T-helper 9 cell (primary cell): ENCODE measurements around the gene XPO5.
"Not testable (repeated sequence)": the region's sequence is repeated elsewhere in the genome, so short reads cannot be mapped to it uniquely, and the experiment has no call there.

Experiments
- DNase-seq: peaks from one replicate; pipeline ENCODE4 v3.0.0-alpha.2; 2020

XPO5 gene

GRCh38 chr6:43516697-43517504, 58.9 kb downstream of the XPO5 start, which contains the start of the genes POLR1C and YIPF3:
TSS of gene POLR1C (plus strand) at chr6:43517089. CDS start at chr6:43517110, 21 bp downstream.
TSS of gene YIPF3 (minus strand) at chr6:43516926. CDS start at chr6:43516807, 119 bp downstream.
- DNase-seq, result peak; percentile 92

- no peak for DNase-seq
Measured at GRCh38 chr6:43516367-43516696, 59.5 kb downstream of the XPO5 start.

GRCh38 chr6:43515808-43516207, 60.0 kb downstream of the XPO5 start:
- no peak for DNase-seq

DNA sequence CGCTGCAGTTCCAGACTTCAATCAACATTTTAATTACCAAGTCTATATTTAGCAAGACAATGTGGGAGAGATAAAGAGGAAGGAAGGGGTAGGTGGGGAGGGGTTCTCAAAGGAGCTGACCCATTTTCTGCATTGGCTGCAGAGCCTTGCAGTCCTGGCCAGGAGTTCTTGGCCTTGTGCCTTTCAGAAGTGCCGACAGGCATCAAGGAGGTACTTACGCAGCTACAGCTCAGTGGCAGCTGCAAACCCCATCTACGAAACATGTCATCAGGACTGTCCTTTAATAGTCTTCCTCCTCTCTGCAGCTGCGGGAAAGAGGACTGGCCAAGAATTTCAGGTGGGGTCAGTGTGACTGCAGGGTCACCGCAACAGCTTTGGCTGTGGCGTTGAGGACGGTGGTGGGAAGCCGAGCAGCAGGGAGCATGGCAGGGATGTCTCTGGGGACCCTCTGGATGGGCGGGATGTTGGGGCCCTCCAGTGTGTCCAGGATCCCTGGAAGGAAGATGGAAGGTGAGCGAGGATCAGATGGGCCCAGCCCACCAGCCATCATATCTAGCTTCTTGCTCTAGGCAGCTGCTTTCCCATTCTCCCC, 63.9 kb downstream of the XPO5 start:
- no peak for DNase-seq

DNA sequence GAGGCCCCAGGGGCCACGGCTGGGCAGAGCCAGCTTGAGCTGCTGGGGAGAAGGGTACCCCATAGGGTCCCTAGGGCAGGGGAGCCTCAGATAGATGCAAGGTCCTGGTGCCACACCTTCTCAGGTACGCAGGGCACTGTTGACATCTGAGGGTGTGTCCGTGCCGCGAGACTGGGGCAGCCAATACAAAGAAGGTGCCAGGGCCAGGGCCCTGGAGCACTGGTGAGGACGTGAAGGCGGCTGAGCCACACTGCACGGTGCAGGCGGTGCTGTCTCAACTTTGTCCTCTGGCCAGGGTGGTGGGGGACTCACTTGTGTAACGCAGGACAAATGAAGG, 65.0 kb downstream of the XPO5 start:
- no peak for DNase-seq

DNA sequence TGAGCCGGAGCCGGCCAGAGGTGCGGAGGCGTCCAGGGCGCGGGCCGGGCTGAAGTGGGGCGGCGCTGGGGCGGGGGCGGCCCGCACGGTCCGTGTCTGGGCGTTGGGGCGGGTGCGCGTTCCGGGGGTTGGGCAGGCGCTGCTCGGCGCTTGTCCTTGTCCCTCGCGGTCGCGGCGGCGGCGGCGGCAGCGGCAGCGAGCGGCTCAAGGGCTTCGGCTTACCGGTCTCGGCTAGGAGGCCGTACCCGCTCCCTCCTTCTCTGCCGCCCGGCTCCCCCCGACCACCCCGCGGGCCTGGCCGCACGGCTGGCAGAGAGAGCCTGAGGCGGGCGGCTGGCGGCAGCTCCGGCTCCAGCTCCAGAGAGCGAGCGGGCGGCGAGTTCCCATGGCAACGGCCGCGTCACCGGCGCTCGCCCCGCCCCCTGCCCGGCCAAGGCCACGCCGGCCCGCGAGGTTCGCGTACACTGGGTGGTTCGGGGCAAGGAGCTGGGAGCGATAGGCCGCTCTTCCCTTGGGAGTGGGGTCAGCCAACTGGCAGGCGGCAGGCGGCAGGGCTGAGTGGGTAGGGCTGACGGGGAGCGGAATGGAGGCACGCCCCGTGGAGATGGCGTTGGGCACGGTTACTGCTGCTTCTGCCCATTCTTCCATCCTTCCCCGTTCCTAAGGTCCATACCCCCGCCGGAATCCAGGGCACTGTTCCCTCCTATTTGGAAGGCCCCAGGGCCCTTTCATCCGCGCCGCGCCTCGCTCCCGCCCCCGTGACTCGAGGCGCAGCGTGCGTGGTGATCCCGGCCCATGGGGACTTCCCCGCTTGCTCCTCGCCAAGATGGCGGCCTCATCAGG, 65.6 kb downstream of the XPO5 start, which contains the start of gene LRRC73:
TSS of gene LRRC73 (minus strand) at position 363 of the 843 bp plus-strand sequence. CDS start 561 bp downstream, outside the sequence.
- DNase-seq, result peak; percentile 74

DNA sequence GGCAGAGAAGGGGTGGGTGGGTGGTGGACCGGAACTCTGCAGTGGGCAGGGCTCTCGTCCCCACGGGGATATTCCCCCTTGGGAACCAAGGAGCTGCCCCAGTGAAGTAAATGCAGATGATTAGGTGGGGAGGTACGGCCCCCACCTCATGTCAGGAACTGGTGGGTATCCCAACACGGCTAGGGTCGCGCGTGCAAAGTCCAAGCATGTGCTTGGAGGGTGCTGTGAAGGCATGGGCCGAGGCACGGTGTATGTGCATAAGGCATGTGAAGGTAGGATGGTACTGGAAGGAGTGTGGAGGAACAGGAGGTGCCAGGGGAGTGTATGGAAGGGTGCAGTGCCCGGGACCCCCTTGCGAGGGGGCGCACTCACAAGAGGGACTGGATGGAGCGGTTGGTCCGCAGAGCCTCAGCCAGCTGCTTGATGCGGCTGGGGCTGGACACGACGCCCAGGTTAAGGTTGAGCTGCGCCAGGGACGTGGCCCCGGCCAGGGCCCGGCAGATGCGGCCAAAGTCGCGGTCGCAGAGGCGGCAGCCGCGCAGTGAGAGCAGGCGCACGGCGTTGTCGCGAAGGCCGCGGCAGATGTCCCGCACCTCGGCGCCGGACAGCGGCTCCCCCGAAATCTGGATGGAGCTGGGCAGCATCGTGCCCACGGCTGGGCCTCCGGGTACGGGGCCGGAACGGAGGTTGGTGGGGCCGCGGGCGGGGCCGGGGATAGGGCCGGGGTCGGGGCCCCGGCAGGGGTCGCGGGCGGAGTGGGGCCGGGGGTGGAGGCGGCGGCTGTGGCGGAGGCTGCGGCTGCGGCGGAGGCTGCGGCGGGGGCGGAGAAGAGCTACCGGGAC, 66.5 kb downstream of the XPO5 start:
- DNase-seq, result no peak

GRCh38 chr6:43508481-43509141, 67.2 kb downstream of the XPO5 start:
- DNase-seq, result no peak

DNA sequence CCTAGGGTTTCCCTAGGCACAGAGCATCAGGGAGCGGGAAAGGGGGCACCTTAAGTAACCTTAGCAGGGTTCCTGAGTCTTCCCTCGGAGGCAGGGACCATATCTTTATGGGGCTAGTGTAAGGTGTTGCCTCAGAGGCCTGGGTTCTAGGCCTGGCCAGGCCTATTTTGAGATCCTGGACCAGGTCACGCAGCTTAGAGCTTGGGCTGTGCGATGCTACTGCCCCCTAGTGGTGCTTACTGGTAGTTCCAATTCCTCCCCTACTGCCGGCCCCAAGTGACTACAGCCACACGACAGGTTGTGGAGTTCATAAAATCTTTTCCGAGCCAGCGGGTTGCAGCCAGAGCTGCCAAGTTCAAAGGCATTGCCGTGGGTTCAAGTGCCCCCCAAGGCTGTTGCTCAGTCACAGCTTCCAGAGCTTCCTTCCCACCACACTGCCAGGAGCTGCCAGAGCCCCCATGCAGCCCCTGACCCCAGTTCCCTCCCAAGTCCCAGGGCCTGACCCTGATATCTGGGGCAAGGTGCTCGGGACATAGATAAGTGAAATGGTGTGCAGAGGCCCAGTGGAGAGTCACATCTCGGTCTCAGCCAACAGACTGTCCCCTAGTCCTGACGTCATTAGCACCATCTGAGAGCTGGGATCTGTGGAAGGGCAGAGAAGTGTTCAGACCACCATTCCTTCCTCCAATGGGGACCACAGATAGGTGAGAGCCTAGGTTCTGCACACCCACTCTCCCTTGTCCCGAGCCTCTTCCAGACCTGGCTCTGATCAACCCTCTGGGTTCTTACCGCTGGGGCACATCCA, 69.0 kb downstream of the XPO5 start:
- peak; percentile 73 for DNase-seq

GRCh38 chr6:43506171-43506570, 69.7 kb downstream of the XPO5 start:
- no peak for DNase-seq

DNA sequence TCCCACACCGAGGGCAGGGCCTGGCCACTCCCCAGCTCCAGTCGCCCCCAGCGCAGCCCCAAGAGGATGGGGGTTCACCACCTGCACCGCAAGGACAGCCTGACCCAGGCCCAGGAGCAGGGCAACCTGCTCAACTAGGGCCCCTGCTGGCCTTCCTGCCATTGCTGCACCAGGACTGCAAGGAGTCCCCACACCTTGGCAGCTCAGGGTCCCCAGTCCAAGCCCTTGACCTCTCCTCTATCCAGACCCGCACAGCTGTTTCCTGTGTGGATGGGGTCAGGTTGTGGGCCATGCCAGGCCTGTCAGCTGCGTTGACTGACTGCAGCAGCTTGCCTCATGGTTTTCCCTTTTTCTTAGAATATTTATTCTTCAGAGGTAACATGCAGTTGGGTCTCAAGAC, 70.1 kb downstream of the XPO5 start:
- no peak for DNase-seq

- no peak for DNase-seq
Measured at GRCh38 chr6:43504756-43505593, 70.9 kb downstream of the XPO5 start.

- DNase-seq, result no peak
Measured at GRCh38 chr6:43503443-43503842, 72.4 kb downstream of the XPO5 start.

GRCh38 chr6:43502666-43503065, 73.2 kb downstream of the XPO5 start:
- no peak for DNase-seq

DNA sequence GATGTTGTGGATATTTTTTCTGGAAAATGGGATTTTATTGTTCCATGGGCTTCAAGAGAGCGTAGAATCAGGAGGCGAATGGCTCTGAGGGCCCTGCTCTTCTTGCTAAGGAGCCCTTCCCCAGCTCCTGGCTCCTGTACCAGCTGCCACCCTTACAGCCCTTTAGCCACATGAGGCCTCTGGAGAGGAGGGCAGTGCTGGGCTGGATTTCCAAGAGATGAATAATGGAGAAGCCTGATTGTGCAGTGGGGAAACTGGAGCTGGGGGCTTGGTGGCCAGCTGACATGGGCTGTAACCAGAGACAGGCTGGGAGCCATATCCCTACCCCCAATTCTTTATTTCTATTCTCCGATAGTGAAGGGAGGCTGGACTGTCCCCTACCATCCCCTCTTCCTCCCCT, 74.9 kb downstream of the XPO5 start:
- no peak for DNase-seq

DNA sequence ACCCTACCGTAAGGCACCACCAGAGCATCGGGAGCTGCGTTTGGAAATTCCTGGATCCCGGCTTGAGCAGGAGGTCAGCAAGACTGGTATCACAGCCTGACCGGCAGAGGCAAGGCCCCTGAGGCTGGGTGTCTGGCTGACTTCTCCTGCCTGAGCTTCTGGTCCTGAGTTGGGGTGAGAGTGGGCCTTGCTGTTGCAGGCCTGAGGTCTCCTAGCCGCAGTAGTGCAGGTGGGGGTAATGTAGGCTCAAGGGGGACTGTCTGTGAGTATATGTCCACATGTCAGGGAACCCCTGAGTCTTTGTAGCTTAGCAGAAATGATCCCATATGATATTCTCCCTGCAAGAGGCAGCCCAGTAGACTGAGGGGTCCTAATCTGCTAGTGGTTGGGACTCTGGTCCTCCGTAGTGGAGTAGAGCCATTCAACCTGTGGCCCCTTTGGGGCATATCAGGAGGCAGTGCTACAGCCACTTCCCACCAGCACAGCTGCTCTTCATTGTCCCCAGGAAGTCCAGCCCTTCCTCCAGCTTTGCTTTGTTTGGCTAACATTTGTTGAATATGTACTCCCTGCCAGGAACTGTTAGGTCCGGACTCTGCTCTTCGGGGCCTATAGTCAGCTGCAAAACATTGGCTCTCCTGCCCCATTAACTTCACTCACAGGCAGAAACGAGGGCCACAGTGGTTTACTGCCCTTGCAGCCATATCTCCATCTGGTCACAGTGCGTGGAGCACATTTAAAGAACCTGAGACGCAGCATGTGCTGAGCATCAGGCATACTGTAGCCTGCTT, 76.6 kb downstream of the XPO5 start:
- DNase-seq, result no peak

DNA sequence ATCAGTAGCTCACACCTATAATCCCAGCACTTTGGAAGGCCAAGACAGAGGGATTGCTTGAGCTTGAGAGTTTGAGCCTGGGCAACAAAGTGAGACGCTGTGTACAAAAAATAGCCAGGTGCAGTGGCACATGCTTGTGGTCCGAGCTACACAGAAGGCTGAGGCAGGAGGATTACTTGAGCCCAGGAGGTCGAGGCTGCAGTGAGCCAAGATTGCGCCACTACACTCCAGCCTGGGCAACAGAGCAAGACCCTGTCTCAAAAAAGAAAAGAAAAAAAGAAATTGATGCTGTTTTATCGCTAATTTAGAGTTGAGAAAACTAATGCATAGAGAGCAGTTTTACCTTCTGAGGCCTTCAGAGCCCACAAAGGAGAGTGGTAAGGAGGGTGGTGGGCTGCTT, 77.5 kb downstream of the XPO5 start:
- DNase-seq, result not testable (repeated sequence)

- no peak for DNase-seq
Measured at GRCh38 chr6:43497689-43498088, 78.1 kb downstream of the XPO5 start.

GRCh38 chr6:43497129-43497396, 78.8 kb downstream of the XPO5 start:
- no peak for DNase-seq
